HG02852 (cell line): Measurements from ENCODE around the gene SLC40A1.

ENCODE experiments used
- ATAC-seq: cut with Tn5 transposase; IDR thresholded peaks from one replicate; pipeline ENCODE4 v1.9.1; 2021; ENCODE audit warnings: mild to moderate bottlenecking, moderate library complexity; ENCODE audit not compliant: unreplicated experiment

The SLC40A1 gene

DNA sequence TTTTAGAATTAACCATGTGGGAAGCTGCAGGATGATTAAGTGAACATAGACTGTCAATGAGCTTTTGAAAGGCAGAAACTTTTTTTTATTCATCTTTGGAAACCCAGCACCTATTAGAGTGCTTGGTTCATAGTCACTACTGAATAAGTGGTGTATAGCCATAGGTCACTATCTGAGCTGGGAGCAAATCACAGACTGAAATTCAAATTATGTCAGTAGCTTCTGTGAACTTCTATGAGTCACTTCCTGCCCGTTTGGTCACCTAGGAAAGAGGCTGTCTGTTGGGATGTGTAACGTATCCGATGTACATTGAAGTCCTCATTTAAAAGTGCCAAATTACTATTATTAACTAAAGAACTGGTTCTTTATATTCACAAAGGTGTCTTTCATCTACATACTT, 20.5 kb upstream of the SLC40A1 start:
- no peak for ATAC-seq

DNA sequence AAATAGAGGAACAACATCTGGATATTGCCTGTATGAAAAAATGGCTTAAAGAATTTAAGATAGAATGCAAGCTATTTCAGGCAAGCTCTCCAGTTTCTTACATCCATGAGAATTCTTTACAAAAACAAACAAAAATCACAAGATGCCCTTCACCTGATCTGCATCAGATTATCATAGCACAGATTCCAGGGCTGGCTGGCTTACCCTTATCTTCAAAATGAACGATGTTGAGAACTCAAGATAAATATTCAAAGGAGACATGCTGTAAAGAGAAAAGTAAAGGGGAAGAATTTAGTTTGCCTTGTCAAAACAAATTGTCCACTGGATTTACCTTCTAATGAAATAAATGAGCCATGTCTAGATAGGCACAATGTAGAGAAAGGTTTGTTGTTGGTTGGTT, 18.7 kb upstream of the SLC40A1 start:
- ATAC-seq = no peak

DNA sequence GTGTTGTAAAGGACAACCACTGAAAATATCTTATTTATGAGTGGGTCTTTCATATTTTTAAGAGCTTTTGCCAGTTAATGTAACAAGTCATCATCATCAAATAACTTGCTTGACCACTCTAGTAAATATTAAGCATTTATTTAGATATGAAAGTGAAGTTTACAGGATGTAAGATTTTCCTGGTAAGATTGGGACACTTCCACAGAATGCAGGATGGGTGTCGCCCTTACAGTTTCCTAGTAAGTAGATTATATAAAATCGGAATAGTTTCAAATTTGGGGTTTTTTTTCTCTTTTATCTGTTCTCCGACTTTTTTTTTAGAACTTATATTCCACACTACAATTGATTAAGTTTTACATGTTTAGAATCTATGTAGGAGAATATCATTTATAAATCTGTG, 14.8 kb upstream of the SLC40A1 start:
- no peak for ATAC-seq

DNA sequence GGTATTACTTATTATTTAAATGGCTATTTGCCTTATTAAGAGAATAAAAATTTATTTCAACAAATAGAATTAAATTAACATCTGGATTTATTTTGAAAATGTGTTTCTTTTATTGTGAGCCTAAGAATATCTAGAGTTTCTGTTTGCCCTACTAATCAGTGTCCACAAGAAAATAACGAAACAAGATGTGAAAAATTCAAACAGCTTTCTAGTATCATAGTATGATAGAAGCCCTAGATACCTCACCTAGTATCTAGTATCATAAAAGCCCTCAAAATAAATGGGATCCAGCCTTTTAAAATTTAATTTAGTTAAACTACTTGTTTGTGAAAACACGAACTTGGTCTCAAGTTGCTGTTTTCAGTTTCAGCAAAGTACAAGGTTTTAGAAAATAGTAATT, 13.7 kb upstream of the SLC40A1 start:
- no peak for ATAC-seq

DNA sequence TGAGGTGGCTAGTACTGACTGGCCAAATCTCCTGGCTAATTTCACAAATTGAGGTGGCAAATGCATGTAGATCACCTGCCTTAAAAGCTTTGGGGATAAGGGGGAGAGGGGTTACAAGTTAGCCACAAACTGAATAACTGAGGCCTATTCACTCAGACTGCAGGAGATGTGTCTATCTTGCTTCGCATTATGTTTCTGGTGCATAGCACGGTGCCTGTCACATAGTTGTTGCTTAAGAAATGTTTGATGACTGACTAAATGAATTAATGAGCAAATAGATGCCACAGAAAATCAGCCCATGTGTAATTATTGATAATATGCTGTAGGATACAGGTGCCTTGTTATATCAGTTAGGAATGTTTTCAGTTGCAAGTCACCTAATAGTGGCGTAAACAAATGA, 12.5 kb upstream of the SLC40A1 start:
- no peak for ATAC-seq

DNA sequence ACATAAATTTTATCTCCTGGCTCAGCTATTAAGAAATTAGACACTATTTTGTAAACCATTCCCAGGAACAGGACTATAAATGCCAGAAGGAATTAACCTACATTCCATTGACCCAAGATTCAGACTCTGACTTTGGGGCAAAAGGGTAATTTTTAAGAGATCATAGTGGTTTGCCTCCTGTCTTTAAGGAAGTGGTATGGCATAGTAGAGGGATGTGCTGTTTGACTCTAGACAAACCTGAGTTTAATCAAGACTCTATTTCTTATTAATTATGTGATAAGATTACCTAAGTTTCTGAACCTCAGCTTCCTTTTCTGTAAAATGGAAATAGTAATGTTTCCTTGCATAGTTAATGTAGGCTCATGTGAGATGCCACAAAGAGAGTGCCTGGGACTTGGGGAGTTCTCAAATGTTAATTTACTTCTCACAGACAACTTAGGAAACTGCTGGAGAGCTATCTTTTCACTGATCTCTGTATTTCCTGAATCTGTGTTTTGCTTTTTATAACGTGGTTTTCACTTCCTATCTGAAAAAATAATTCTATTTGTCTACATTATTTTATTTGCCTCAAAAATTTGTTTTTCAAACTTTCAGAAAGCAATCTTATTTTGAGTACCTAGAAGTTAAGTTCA, 11.9 kb upstream of the SLC40A1 start:
- no peak for ATAC-seq

DNA sequence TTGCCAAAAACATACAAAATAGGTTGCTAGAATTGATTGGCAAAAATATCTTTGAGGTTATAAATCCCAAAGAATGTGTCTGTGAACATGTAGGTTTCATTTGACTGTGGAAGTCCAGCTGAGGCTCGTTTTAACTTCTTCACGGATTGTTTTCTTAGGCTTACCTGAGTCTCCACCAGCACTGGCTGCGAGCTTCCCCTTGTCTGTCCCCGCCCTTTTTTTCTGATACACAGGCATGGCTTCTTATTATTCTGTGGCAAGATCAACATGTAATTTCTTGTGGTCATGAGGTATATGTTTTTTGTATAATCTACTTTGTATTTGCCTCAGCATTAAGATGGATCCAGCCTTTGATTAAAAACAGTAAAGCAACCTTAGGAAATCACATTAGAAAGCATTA, 7.2 kb upstream of the SLC40A1 start:
- ATAC-seq = no peak

DNA sequence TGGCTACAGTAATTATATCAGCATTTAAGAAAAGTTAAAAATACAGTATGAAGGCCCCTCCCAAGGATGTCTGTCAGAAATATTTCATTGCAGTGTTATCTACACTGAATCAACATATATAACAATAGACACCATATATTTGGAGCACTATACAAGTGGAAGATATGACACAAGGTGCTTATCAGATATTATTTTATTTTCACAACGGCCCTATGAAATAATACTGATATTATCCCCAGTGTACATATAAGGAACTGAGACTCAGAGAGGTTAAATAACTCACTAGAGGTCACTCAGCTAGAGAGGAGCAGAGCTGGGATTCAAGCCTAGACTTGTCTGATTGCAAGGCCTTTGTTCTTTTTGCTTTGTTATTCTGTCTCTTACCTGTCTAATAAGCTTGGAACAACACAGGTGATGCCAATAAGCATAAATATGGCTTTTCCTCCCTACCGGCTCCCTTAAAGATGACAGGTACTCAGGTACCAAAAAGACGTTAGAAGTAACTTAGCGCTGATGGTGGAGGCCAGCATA, 4.7 kb upstream of the SLC40A1 start:
- ATAC-seq = no peak

DNA sequence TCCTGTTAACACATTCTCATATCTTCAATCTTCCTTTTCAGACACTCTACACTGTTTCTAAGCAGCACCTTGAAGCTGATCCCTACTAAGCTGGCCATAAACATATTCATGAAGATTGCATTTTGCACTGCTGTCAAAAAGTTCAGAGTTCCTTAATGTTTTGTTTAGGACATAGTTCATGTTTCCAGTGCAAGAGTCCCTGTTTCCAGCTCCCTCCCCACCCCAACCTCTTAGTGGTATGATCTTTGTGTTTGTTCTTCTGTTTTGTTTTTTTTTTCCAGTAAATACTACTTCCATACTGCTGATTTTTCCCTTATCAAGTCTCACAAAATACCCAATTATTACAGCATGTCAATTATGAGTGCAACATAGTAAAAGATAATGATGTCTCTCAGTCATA, 4.1 kb upstream of the SLC40A1 start:
- no peak for ATAC-seq

DNA sequence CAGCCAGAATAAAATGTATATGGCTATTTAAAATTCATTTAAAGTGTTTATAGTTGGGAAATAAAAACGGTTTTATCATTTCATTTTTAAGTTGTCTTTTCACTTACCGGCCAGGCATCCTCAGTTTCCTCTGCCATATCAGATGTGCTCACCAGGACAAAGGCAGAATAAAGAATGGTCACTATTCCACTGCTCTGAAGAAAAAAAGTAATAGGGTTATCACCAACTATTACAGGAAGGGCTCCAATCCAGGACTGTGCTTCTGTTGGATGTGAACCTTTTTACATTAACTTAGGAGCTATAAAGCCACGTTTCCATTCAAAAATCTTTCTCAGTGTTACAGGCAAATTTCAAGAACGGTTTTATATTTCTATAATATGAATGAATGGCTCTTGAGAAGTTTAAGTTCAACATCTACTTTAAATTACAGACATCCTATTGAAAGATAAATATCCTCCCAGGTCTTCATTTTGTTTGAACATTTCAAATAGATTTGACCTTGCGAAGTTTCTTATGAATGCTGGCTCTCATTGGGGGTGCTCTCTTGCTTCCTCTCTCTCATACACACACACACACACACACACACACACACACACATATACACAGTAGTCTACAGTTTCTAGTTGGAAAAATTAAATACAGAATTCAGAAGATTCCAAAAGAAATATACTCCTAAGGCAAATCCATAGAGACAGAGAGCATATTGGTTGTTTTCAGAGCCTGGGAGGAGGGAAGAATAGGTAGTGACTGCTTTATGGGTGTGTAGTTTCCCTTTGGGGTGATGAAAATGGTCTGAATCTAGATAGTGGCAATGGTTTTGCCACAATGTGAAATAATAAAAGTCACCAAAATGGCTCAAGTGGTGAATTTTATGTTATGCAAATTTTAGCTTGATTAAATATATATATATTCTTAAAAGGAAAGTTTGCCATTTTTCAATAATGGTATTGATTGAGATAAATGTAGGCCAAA, 2.9 kb upstream of the SLC40A1 start:
- ATAC-seq = no peak

DNA sequence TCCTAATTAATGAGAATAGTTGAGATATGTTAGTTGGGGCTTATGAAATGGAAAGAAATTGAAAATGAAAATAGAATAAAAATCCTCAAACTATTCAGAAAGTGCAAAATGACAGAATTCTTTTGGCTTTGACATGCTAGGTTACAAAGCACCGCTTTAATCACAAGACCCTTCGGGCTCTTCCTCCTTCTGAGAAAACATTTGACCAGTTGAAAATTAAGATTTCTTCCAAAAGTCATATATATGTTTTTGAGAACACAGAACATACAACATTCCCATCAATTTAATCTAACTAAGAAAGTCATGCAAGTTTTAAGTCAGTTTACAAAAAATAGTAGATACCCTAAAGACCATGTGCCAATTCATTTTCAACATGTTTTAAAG, 2.2 kb upstream of the SLC40A1 start:
- no peak for ATAC-seq

DNA sequence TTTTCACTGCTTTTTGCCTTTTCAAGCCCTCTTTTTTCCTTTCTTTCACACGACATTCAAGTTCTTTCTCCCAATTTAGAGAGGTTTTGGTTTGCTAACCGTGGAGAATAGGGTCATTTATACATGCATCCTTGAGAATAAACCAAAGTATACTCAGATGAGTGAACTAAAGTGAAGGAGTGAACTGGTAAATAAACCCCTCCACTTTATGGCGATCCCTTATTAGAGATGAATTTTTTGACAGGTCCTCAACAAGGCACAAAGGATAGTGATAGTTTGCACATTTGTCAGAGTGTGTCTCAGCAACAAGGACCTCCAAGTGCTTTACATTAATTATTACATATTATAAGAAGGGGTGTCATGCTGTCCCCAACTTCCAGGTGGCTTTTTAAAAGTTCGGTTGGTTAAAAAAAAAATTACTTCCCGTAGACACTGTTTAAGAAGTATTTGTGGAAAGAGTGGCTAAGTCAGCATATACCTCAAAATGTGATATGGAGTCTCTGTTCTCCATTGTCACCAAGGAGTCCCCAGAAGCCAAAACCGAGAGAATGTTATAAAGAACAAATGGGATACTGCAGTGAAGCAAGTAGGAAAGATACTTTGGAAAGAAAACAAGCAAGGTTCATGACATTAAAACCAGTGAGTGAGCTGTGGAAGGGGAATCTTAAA, 1.7 kb upstream of the SLC40A1 start:
- ATAC-seq = no peak

DNA sequence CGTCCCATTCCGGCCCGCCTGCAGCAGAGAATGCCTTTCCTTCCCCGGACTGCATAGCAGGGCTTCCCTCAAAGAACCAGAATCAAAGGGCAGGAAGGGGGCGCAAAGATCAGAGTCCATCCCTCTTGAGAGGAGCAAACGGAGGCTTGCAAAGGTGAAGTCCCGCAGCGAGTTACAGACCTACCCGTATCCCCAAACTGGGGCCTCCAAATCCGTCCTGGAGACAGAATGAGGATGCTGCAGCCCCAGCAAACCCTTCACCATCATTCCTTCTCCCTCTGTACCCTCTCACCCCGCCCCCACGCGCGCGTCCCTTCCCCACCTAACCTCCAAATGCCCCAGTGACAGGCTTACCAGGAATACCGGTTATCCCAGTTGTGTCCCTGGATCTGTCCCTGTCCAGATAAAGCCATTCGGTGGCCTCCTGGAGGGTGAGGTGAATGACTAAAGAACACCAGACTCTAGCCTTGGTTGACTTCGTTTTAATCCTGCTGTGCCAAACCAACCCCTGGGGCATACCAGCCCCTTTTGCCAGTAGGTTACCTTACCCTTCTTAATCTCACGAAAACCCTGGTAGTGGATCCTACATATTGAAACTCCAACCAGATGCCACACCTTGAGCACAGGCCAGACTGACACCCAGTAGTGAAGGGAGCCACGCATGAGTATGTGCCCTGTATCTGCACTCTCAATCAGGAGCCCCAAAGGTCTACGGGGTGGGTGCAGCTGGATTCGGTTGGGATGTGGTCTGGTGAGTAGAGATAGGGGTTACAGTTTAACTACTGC, 961 bp upstream of the SLC40A1 start:
- no peak for ATAC-seq

DNA sequence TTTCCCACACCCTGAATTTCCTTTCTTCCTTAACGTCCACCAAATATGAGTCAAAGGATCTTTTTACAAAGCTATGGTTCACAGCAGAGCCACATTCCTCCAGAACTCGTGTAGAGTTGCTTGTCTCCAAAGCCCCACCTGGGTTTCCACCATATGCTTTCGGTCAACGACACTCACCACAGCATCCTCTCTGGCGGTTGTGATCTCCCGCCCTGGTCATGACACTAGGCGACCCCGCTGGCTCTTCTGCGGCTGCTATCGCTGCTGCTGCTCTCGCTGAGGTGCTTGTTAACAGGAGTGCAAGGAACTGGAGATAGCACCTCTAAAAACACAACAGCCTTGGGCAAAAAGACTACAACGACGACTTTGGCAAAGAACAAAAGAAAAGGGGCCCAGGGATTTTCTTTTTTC, 340 bp downstream of the SLC40A1 start:
- peak; percentile 34 for ATAC-seq

DNA sequence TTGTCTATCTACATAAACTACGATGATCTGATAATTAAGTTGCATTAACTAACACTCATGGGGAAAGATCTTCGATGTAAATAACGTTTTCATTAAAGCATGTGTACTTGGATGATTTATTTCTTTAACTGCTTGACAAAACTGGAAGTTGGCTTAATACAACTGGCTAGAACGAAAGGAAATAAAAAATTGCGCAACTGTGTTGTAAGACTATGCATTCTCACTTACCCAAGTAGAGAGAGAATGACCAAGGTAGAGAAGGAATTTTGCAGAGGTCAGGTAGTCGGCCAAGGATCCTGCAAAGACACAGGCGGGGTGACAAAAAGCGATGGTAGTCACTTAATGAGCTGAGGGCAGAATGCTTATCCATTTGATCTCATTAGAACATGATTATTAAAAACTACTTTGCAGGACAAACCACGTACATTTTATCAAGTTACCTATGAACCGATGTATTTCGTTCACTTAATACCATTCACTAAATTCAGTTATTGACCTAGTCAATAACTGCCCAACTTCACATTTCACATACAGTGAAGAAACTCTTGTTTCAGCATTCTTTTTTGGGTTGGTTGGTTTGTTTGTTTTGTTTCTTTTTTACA, 900 bp downstream of the SLC40A1 start:
- ATAC-seq = no peak

DNA sequence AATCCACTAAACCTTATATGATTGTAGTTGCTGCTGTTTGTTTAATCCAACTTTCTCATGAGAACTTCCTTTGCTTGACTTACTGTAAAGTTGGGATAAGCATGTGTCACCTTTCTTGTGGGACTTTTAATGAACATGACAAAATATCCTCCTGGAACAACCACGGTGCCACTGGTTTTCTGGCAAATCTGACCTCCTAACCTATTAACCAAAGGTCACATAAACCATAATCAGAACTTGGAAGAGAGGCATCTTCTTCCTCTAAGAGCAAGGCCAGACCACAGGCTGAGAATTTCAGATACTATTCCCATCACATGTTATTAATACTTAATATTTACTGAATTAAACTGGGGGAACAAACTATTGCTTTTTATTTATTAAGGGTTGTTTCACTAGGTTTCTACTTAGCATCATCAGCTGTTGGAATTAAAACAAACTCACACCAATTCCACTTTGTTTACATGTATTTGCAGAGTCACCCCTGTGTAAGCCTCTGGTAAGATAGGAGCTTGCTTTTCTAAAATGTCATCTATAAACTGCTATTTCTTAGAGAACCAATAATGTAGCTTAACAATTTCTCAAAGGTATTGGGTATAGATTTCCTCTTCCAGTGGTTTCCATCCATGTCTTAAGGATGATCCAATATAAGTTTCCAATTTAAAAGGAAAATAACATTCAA, 2.2 kb downstream of the SLC40A1 start:
- no peak for ATAC-seq

DNA sequence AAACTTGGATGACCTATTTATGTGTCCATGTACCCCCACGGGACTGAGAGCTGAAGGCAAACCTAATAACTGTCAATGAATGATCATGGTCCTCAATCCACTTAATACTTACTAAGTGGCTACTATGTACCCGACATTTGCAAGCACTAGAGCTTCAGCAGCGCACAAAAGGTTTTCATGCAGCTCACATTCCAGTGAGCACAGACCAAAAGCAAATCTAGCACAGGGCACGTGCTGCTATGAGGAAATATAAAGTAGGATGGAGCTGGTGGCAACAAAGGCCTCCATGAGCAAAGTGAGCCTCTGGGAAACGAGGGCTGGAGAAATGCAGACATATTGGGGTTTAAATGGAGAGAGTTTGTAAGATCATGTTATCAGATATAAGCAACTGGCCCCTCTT, 3.5 kb downstream of the SLC40A1 start:
- ATAC-seq = no peak

DNA sequence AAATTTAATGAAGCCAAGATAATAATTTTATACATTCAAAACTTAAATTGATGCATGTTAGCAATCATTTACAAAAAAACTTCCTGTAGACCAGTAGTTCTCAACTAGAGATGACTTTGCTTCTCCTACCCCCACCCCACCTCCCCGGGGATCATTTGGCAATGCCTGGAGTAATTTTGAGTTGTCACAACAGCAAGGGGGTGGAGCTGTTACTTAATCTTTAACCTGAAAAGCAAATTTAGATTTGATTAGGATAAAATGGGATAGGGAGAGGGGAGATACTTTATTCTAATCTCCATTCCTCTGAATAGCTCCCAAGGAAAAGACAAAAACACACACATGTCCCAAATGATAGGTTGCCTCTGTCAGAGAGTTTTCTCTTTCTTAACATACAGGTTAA, 4.2 kb downstream of the SLC40A1 start:
- ATAC-seq = no peak

DNA sequence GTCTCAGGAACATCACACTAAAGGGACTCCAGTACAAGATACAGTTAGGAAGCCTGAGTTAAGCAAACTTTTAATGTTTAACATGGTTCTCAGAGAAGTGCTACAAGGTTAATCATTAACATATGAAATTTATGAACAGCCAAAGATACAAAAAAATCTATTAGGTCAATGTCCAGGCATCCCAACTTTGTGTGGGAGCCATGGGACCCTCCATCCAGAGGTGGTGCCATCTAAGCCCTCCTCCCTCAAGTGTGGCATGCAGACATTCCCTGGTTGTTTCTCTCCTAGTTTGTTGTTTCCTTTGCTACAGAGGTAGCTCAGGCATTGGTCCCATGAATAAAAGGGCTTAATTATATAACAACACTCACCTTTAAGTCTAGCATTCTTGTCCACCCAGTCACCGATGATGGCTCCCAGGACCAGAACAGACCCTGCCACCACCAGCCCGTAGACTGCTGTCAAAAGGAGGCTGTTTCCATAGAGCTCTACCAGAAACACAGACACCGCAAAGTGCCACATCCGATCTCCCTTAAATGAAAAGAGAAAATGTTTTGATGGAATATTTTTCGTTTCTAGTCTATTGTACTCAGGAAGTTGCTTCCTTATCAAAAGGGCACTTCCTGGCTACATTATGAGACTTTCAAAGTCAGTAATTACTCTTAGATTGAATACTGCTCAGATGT, 5.7 kb downstream of the SLC40A1 start:
- no peak for ATAC-seq
